Right atrium auricular region (tissue), 2 donors: ENCODE results near the gene ADRM1. TPM values are rescaled to one million over a fixed set of nuclear protein-coding genes. Genes with fewer than 3 reads are reported as not detected.

ENCODE experiments used
- DNase-seq: peaks from one replicate; pipeline ENCODE4 v3.0.0-alpha.2; 2019; ENCODE audit warnings: low spot score
- H3K27ac ChIP-seq, 2 donors: fragments of 200-600 bp; sonication (generic); 1 replicate in 1 of 2; 2 replicates in 1 of 2; pipeline ENCODE4 v1.5.1; 2016 to 2019
- H3K27me3 ChIP-seq, 2 donors: fragments of 200-600 bp; sonication (generic); one replicate each; pipeline versions ENCODE4 v1.5.1 to v1.6.0; 2017 to 2019
- H3K36me3 ChIP-seq: fragments of 200-600 bp; sonication (generic); one replicate; pipeline ENCODE4 v1.5.1; 2016
- H3K4me1 ChIP-seq, 2 donors: fragments of 200-600 bp; sonication (generic); one replicate each; pipeline versions ENCODE4 v1.5.1 to v1.6.0; 2017 to 2019
- H3K4me3 ChIP-seq, 2 donors: fragments of 200-600 bp; sonication (generic); 1 replicate in 1 of 2; 2 replicates in 1 of 2; pipeline ENCODE4 v1.5.1; 2017 to 2019; ENCODE audit warnings: mild to moderate bottlenecking in 1 of 2, moderate library complexity in 1 of 2
- H3K9me3 ChIP-seq, 2 donors: fragments of 200-600 bp; sonication (generic); one replicate each; pipeline ENCODE4 v1.5.1; 2019
- CTCF ChIP-seq, 2 donors: fragments of 200-600 bp; sonication (generic); IDR thresholded peaks; one replicate each; pipeline ENCODE4 v1.5.1; 2019; ENCODE audit warnings: antibody characterized with exemption in 2 of 2
- total RNA-seq, 2 donors: library from RNA; depleted of rRNA; stranded (reverse); fragments of >200 nt; gene quantifications; one replicate each; pipeline ENCODE4 v1.1.0, GENCODE V29; 2016

Gene ADRM1
- total RNA-seq, 2 donors from 2014 or later = 95.9 to 128 TPM

GRCh38 chr20:62274332-62274950 is 28.4 kb upstream of the ADRM1 start:
- H3K4me3 ChIP-seq = no peak overlapping the region
- peaks cover 0 to 19% of the 10 kb centered on the region in 2 donors for H3K4me1 ChIP-seq
- peaks cover 37% of the 10 kb centered on the region for H3K36me3 ChIP-seq
- no peaks in the 10 kb centered on the region for H3K27me3 ChIP-seq
- TF ChIP-seq CTCF (IDR thresholded peaks at IDR 0.05) = no peak
- DNase-seq = no peak
- no peak overlapping the region for H3K27ac ChIP-seq
- no peaks in the 10 kb centered on the region for H3K9me3 ChIP-seq

- peaks cover 43% of the 10 kb centered on the region for H3K36me3 ChIP-seq
- no peak for TF ChIP-seq CTCF (IDR thresholded peaks at IDR 0.05)
- no peaks in the 10 kb centered on the region for H3K9me3 ChIP-seq
- H3K4me3 ChIP-seq = no peak overlapping the region
- no peak overlapping the region for H3K27ac ChIP-seq
- DNase-seq = no peak
- no peaks in the 10 kb centered on the region for H3K27me3 ChIP-seq
- H3K4me1 ChIP-seq = peaks cover 0 to 19% of the 10 kb centered on the region in 2 donors
Measured at GRCh38 chr20:62275219-62275618, 27.6 kb upstream of the ADRM1 start.

GRCh38 chr20:62276439-62276838 is 26.4 kb upstream of the ADRM1 start:
- Histone ChIP-seq H3K27ac (peak overlapping the region; percentile 45 to 66), H3K36me3 (peaks cover 55% of the 10 kb centered on the region)
- no peak for DNase-seq

GRCh38 chr20:62277253-62277652 is 25.5 kb upstream of the ADRM1 start:
- H3K9me3 ChIP-seq = no peaks in the 10 kb centered on the region
- no peak overlapping the region for H3K4me3 ChIP-seq
- H3K27ac ChIP-seq = peak overlapping the region; percentile 19 to 66
- DNase-seq = no peak
- peaks cover 0 to 20% of the 10 kb centered on the region in 2 donors for H3K4me1 ChIP-seq
- peaks cover 59% of the 10 kb centered on the region for H3K36me3 ChIP-seq
- TF ChIP-seq CTCF (IDR thresholded peaks at IDR 0.05) = no peak
- H3K27me3 ChIP-seq = no peaks in the 10 kb centered on the region

More at GRCh38 chr20:62276439-62276838, 26.4 kb upstream of the ADRM1 start:
- no peak for TF ChIP-seq CTCF (IDR thresholded peaks at IDR 0.05)
- H3K9me3 ChIP-seq = no peaks in the 10 kb centered on the region
- H3K4me1 ChIP-seq = peaks cover 0 to 19% of the 10 kb centered on the region in 2 donors
- H3K4me3 ChIP-seq = no peak overlapping the region
- H3K27me3 ChIP-seq = no peaks in the 10 kb centered on the region

GRCh38 chr20:62280303-62280702 is 22.5 kb upstream of the ADRM1 start:
- Histone ChIP-seq H3K36me3 (peaks cover 52% of the 10 kb centered on the region), H3K9me3 (no peaks in the 10 kb centered on the region), H3K27ac (no peak overlapping the region), H3K27me3 (no peaks in the 10 kb centered on the region), H3K4me1 (peaks cover 0 to 31% of the 10 kb centered on the region in 2 donors), H3K4me3 (no peak overlapping the region)
- no peak for DNase-seq
- TF ChIP-seq CTCF (IDR thresholded peaks at IDR 0.05) = no peak
